ENCODE results near the gene DTX3L. TPM values are rescaled to one million over a fixed set of nuclear protein-coding genes. Genes with fewer than 3 reads are reported as not detected.
"Not testable (repeated sequence)": the region's sequence is repeated elsewhere in the genome, so short reads cannot be mapped to it uniquely, and the experiment has no call there.

DTX3L gene
- total RNA-seq, 1 donor from 2014 or later: 81.2 TPM

DNA sequence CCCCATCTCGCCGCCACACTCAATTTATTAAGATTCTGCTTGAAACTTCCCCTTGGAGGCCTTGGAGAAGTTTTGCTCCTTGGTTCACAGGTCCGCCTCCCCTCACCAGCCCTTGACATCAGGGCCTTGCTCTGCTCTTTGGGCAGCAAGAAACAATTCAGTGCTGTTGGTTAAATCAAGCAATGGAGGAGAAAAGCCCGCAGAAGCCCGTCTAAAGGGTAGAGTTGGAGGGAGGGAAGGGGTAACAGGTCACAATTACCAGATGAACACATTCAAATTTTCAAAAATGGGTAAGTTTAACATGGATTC lies 467 bp upstream of the DTX3L start:
- peaks cover 39% of the 10 kb centered on the region for H3K4me1 Mint-ChIP-seq (ENCODE audit: low read depth, unreplicated experiment)
- H3K36me3 ChIP-seq (ENCODE audit: insufficient read depth, low read length): peaks cover 8% of the 10 kb centered on the region
- peak overlapping the region; percentile 73 for H3K27ac ChIP-seq (ENCODE audit: low read depth, low read length)
- H3K4me1 ChIP-seq (ENCODE audit: insufficient read depth, low read length): peaks cover 5% of the 10 kb centered on the region
- H3K9me3 Mint-ChIP-seq (ENCODE audit: unreplicated experiment): no peaks in the 10 kb centered on the region
- peak overlapping the region; percentile 95 for H3K4me3 Mint-ChIP-seq (ENCODE audit: unreplicated experiment)
- H3K36me3 Mint-ChIP-seq (ENCODE audit: low read depth, unreplicated experiment): peaks cover 30% of the 10 kb centered on the region
- DNase-seq (ENCODE audit: low read depth): no peak
- H2AFZ ChIP-seq (ENCODE audit: low read depth, low read length): peak overlapping the region; percentile 93
- H3K9ac ChIP-seq (ENCODE audit: low read length): peak overlapping the region; percentile 89
- FAIRE-seq: no peak
- no peaks in the 10 kb centered on the region for H3K9me3 ChIP-seq (ENCODE audit: insufficient read depth, low read depth, low read length)
- H3K27me3 Mint-ChIP-seq (ENCODE audit: low read depth, unreplicated experiment): no peaks in the 10 kb centered on the region
- H3K4me3 ChIP-seq (ENCODE audit: insufficient read depth, low read depth, low read length): peak overlapping the region; percentile 79
- H3K27me3 ChIP-seq (ENCODE audit: insufficient read depth, low read length): no peaks in the 10 kb centered on the region
- H3K27ac Mint-ChIP-seq (ENCODE audit: unreplicated experiment): peak overlapping the region; percentile 98
- H3K79me2 ChIP-seq (ENCODE audit: insufficient read depth, low read length): peaks cover 6% of the 10 kb centered on the region
- TF ChIP-seq EZH2 (IDR thresholded peaks at IDR 0.05; ENCODE audit: insufficient read depth, low read length): no peak
- TF ChIP-seq, protein P1, sequence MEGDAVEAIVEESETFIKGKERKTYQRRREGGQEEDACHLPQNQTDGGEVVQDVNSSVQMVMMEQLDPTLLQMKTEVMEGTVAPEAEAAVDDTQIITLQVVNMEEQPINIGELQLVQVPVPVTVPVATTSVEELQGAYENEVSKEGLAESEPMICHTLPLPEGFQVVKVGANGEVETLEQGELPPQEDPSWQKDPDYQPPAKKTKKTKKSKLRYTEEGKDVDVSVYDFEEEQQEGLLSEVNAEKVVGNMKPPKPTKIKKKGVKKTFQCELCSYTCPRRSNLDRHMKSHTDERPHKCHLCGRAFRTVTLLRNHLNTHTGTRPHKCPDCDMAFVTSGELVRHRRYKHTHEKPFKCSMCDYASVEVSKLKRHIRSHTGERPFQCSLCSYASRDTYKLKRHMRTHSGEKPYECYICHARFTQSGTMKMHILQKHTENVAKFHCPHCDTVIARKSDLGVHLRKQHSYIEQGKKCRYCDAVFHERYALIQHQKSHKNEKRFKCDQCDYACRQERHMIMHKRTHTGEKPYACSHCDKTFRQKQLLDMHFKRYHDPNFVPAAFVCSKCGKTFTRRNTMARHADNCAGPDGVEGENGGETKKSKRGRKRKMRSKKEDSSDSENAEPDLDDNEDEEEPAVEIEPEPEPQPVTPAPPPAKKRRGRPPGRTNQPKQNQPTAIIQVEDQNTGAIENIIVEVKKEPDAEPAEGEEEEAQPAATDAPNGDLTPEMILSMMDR (IDR thresholded peaks at IDR 0.05; ENCODE audit: insufficient read depth, low read depth, low read length): no peak
- no peaks in the 10 kb centered on the region for H4K20me1 ChIP-seq (ENCODE audit: insufficient read depth, low read length)
- H3K4me2 ChIP-seq (ENCODE audit: low read length): peak overlapping the region; percentile 94

DNA sequence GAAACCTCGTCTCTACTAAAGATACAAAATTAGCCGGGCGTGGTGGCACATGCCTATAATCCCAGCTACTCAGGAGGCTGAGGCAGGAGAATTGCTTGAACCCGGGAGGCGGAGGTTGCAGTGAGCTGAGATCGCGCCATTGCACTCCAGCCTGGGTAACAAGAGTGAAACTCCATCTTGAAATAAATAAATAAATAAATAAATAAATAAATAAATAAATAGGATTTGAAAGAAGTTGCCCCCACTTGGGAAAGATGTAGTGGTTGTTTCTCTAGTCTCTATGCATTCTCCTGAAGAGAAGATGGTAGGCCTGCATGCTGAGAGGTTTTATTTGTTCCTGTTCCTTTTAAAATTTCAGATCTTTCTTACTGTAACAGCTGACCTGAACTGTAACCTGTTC lies 4.0 kb downstream of the DTX3L start:
- H3K9me3 Mint-ChIP-seq (ENCODE audit: unreplicated experiment); H4K20me1 ChIP-seq (ENCODE audit: insufficient read depth, low read length); H2AFZ ChIP-seq (ENCODE audit: low read depth, low read length); H3K9ac ChIP-seq (ENCODE audit: low read length); H3K9me3 ChIP-seq (ENCODE audit: insufficient read depth, low read depth, low read length); H3K27ac Mint-ChIP-seq (ENCODE audit: unreplicated experiment); H3K79me2 ChIP-seq (ENCODE audit: insufficient read depth, low read length); H3K27me3 ChIP-seq (ENCODE audit: insufficient read depth, low read length); H3K27me3 Mint-ChIP-seq (ENCODE audit: low read depth, unreplicated experiment); H3K4me2 ChIP-seq (ENCODE audit: low read length); FAIRE-seq; DNase-seq (ENCODE audit: low read depth); H3K27ac ChIP-seq (ENCODE audit: low read depth, low read length); H3K4me3 Mint-ChIP-seq (ENCODE audit: unreplicated experiment); H3K4me1 ChIP-seq (ENCODE audit: insufficient read depth, low read length); H3K4me3 ChIP-seq (ENCODE audit: insufficient read depth, low read depth, low read length): not testable (repeated sequence)
- Mint-ChIP-seq H3K36me3 (ENCODE audit: low read depth, unreplicated experiment) (peaks cover 49% of the 10 kb centered on the region), H3K4me1 (ENCODE audit: low read depth, unreplicated experiment) (peaks cover 45% of the 10 kb centered on the region)
- peaks cover 18% of the 10 kb centered on the region for H3K36me3 ChIP-seq (ENCODE audit: insufficient read depth, low read length)

DNA sequence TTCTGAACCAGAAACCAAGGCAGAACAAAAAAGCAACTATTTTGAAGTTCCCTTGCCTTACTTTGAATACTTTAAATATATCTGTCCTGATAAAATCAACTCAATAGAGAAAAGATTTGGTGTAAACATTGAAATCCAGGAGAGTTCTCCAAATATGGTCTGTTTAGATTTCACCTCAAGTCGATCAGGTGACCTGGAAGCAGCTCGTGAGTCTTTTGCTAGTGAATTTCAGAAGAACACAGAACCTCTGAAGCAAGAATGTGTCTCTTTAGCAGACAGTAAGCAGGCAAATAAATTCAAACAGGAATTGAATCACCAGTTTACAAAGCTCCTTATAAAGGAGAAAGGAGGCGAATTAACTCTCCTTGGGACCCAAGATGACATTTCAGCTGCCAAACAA lies 4.6 kb downstream of the DTX3L start:
- TF ChIP-seq, protein P1 (IDR thresholded peaks at IDR 0.05; ENCODE audit: insufficient read depth, low read depth, low read length): no peak
- no peak for TF ChIP-seq EZH2 (IDR thresholded peaks at IDR 0.05; ENCODE audit: insufficient read depth, low read length)
- H2AFZ ChIP-seq (ENCODE audit: low read depth, low read length): no peak overlapping the region
- no peak for DNase-seq (ENCODE audit: low read depth)
- peaks cover 18% of the 10 kb centered on the region for H3K36me3 ChIP-seq (ENCODE audit: insufficient read depth, low read length)
- no peaks in the 10 kb centered on the region for H3K9me3 Mint-ChIP-seq (ENCODE audit: unreplicated experiment)
- FAIRE-seq: no peak
- H4K20me1 ChIP-seq (ENCODE audit: insufficient read depth, low read length): no peaks in the 10 kb centered on the region
- H3K4me3 ChIP-seq (ENCODE audit: insufficient read depth, low read depth, low read length): no peak overlapping the region
- H3K4me1 ChIP-seq (ENCODE audit: insufficient read depth, low read length): peaks cover 2% of the 10 kb centered on the region
- peaks cover 45% of the 10 kb centered on the region for H3K4me1 Mint-ChIP-seq (ENCODE audit: low read depth, unreplicated experiment)
- H3K36me3 Mint-ChIP-seq (ENCODE audit: low read depth, unreplicated experiment): peaks cover 53% of the 10 kb centered on the region
- H3K27ac Mint-ChIP-seq (ENCODE audit: unreplicated experiment): no peak overlapping the region
- no peaks in the 10 kb centered on the region for H3K27me3 Mint-ChIP-seq (ENCODE audit: low read depth, unreplicated experiment)
- H3K27me3 ChIP-seq (ENCODE audit: insufficient read depth, low read length): no peaks in the 10 kb centered on the region
- no peak overlapping the region for H3K9ac ChIP-seq (ENCODE audit: low read length)
- H3K79me2 ChIP-seq (ENCODE audit: insufficient read depth, low read length): peaks cover 3% of the 10 kb centered on the region
- no peak overlapping the region for H3K27ac ChIP-seq (ENCODE audit: low read depth, low read length)
- no peak overlapping the region for H3K4me2 ChIP-seq (ENCODE audit: low read length)
- H3K4me3 Mint-ChIP-seq (ENCODE audit: unreplicated experiment): no peak overlapping the region
- H3K9me3 ChIP-seq (ENCODE audit: insufficient read depth, low read depth, low read length): no peaks in the 10 kb centered on the region

All from astrocyte (in vitro differentiated cells and primary cell).